Mesenchymal stem cell (in vitro differentiated cells and primary cell): ENCODE data around the gene PLD3.

ENCODE experiments used
- DNase-seq: peaks from one replicate; pipeline ENCODE4 v3.0.0-alpha.2; 2013
- H2AFZ ChIP-seq: one replicate; pipeline ENCODE4 v1.6.1; 2013; ENCODE audit warnings: low read depth, mild to moderate bottlenecking, control low read depth, inconsistent platforms, low read length, moderate library complexity
- H2AK5ac ChIP-seq: 2 replicates; pipeline ENCODE4 v1.6.1; 2013; ENCODE audit warnings: low read length, moderate library complexity, mild to moderate bottlenecking, inconsistent platforms; ENCODE audit not compliant: severe bottlenecking
- H2BK120ac ChIP-seq: one replicate; pipeline ENCODE4 v1.6.1; 2013; ENCODE audit warnings: low read depth, mild to moderate bottlenecking, inconsistent platforms, low read length, moderate library complexity
- H2BK12ac ChIP-seq, 2 experiments: one replicate each; pipeline ENCODE4 v1.6.1; 2013; ENCODE audit warnings: inconsistent platforms in 2 of 2, low read length in 2 of 2, mild to moderate bottlenecking in 2 of 2, moderate library complexity in 2 of 2, control low read depth in 1 of 2
- H2BK15ac ChIP-seq: one replicate; pipeline ENCODE4 v1.6.1; 2013; ENCODE audit warnings: mild to moderate bottlenecking, low read depth, inconsistent platforms; ENCODE audit not compliant: poor library complexity, severe bottlenecking
- H2BK5ac ChIP-seq: 2 replicates; pipeline ENCODE4 v1.6.1; 2013; ENCODE audit warnings: low read depth, mild to moderate bottlenecking, low read length, control low read depth, inconsistent platforms; ENCODE audit not compliant: poor library complexity, severe bottlenecking
- H3K14ac ChIP-seq, 2 experiments: one replicate each; pipeline ENCODE4 v1.6.1; 2013; ENCODE audit warnings: inconsistent platforms in 2 of 2, low read length in 2 of 2, control low read depth in 1 of 2, mild to moderate bottlenecking in 1 of 2, moderate library complexity in 1 of 2
- H3K18ac ChIP-seq, 2 experiments: one replicate each; pipeline ENCODE4 v1.6.1; 2013; ENCODE audit warnings: inconsistent platforms in 2 of 2, low read length in 2 of 2, control low read depth in 1 of 2, low read depth in 1 of 2, mild to moderate bottlenecking in 1 of 2
- H3K23ac ChIP-seq, 2 experiments: one replicate each; pipeline ENCODE4 v1.6.1; 2013; ENCODE audit warnings: inconsistent platforms in 2 of 2, low read length in 2 of 2, mild to moderate bottlenecking in 2 of 2, moderate library complexity in 2 of 2, control low read depth in 1 of 2
- H3K27ac ChIP-seq: 2 replicates; pipeline ENCODE4 v1.5.1; 2013; ENCODE audit warnings: mild to moderate bottlenecking, moderate library complexity, low read length, control low read depth, inconsistent platforms; ENCODE audit not compliant: poor library complexity, severe bottlenecking
- H3K27me3 ChIP-seq, 2 experiments: 2 replicates each; pipeline versions ENCODE4 v1.6.1 to v1.7.0; 2013; ENCODE audit warnings: low read length in 2 of 2, mild to moderate bottlenecking in 2 of 2, moderate library complexity in 2 of 2, control low read depth in 1 of 2, inconsistent platforms in 1 of 2; ENCODE audit not compliant: control insufficient read depth in 1 of 2, insufficient read depth in 1 of 2
- H3K36me3 ChIP-seq, 2 experiments: 2 replicates each; pipeline versions ENCODE4 v1.6.1 to v1.7.0; 2013; ENCODE audit warnings: low read length in 2 of 2, control low read depth in 1 of 2, inconsistent platforms in 1 of 2, low read depth in 1 of 2, mild to moderate bottlenecking in 1 of 2; ENCODE audit not compliant: insufficient read depth in 2 of 2, control insufficient read depth in 1 of 2
- H3K4ac ChIP-seq, 2 experiments: one replicate each; pipeline ENCODE4 v1.6.1; 2013; ENCODE audit warnings: inconsistent platforms in 2 of 2, low read length in 2 of 2, mild to moderate bottlenecking in 2 of 2, moderate library complexity in 2 of 2, control low read depth in 1 of 2, low read depth in 1 of 2
- H3K4me1 ChIP-seq: 2 replicates; pipeline ENCODE4 v1.6.1; 2013; ENCODE audit warnings: low read depth, low read length, control low read depth; ENCODE audit not compliant: control insufficient read depth, insufficient read depth
- H3K4me2 ChIP-seq: 2 replicates; pipeline ENCODE4 v1.6.1; 2013; ENCODE audit warnings: low read length, mild to moderate bottlenecking, inconsistent platforms; ENCODE audit not compliant: poor library complexity, severe bottlenecking
- H3K4me3 ChIP-seq, 2 experiments: 2 replicates each; pipeline versions ENCODE4 v1.5.1 to v1.7.0; 2013; ENCODE audit warnings: low read length in 2 of 2, mild to moderate bottlenecking in 2 of 2, control low read depth in 1 of 2, low read depth in 1 of 2; ENCODE audit not compliant: insufficient read depth in 1 of 2
- H3K79me1 ChIP-seq: replicated peaks from 2 replicates; pipeline ENCODE4 v1.6.1; 2013; ENCODE audit warnings: mild to moderate bottlenecking, control low read depth, low read length, inconsistent platforms; ENCODE audit not compliant: poor library complexity, severe bottlenecking
- H3K9ac ChIP-seq: 2 replicates; pipeline ENCODE4 v1.7.0; 2013; ENCODE audit warnings: mild to moderate bottlenecking, low read length, moderate library complexity
- H3K9me3 ChIP-seq: 2 replicates; pipeline ENCODE4 v1.7.0; 2013; ENCODE audit warnings: mild to moderate bottlenecking, low read length; ENCODE audit not compliant: control insufficient read depth
- H4K8ac ChIP-seq: one replicate; pipeline ENCODE4 v1.6.1; 2013; ENCODE audit warnings: inconsistent platforms, mild to moderate bottlenecking, low read length, moderate library complexity
- H4K91ac ChIP-seq: one replicate; pipeline ENCODE4 v1.6.1; 2013; ENCODE audit warnings: mild to moderate bottlenecking, low read length, inconsistent platforms
- WGBS: methylation state at CpG from one replicate; pipeline ENCODE4 v1.1.7; 2013; ENCODE audit warnings: mixed read lengths; 5-methylcytosine and 5-hydroxymethylcytosine counted together

Gene PLD3

DNA sequence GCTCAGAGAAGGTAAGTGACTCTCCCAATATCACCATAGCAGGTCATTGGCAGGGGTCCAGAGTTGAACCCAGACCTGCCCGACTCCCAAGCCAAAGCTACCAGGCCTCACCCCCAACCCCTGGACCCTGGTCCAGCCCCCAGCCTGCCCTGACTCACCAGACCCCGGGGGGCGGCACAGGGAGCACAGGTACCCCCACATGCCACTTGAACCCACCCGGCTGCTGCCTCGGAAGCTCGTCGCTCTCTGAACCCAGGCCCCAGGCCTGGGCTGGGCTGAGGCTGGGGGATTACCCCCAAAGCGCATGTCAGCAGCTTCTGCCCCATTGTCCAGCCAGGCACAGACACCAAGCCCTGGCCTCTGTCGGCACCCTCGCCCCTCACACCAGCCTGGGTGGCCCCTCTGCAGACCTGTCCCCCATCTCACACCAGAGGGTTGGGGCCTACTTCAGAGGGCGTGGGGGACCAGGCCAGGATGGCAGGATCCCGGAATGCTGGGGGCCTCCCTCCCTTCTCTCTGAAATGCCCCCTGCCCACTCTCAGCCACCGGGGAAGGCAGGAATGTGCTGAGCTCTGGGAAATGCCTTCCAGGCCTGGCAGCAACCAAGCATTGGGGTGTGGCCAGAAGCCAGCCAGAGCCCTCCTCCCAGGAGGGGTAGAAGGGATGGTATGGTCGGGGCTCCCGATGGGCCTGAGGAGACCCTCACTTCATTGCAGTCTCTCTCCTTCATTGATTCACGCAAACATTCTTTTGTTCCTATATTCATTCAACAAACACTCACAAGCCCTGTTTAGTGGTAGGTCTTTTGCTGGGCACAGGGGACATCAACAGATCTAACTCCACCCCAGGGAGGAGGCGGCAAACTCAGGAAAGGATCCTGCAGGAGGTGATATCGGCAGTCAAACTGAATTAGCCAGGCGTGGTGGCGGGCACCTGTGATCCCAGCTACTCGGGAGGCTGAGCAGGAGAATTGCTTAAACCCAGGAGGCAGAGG, 66.3 kb downstream of the PLD3 start:
- Histone ChIP-seq H3K9ac (peak overlapping the region; percentile 26), H4K8ac (peak overlapping the region; percentile 71), H3K27me3 (peaks cover 3 to 18% of the 10 kb centered on the region in 2 experiments), H3K4me3 (no peak overlapping the region), H3K4me2 (peak overlapping the region; percentile 7), H2BK5ac (no peak overlapping the region), H3K4me1 (peaks cover 27% of the 10 kb centered on the region), H2AK5ac (peak overlapping the region; percentile 57), H3K79me1 (no peaks in the 10 kb centered on the region), H3K9me3 (no peaks in the 10 kb centered on the region), H3K14ac (peak overlapping the region in 1 of 2 experiments; percentile 28), H3K4ac (peak overlapping the region; percentile 32 to 71), H2BK15ac (peak overlapping the region; percentile 90), H2BK12ac (peak overlapping the region; percentile 43 to 85), H3K36me3 (no peaks in the 10 kb centered on the region), H2AFZ (no peak overlapping the region), H3K18ac (peak overlapping the region; percentile 55 to 68), H2BK120ac (peak overlapping the region; percentile 13), H3K23ac (no peak overlapping the region), H4K91ac (peak overlapping the region; percentile 84), H3K27ac (no peak overlapping the region)
- DNase-seq, result no peak
- WGBS, result 95% methylated on average over 18 of the region's 21 CpGs

DNA sequence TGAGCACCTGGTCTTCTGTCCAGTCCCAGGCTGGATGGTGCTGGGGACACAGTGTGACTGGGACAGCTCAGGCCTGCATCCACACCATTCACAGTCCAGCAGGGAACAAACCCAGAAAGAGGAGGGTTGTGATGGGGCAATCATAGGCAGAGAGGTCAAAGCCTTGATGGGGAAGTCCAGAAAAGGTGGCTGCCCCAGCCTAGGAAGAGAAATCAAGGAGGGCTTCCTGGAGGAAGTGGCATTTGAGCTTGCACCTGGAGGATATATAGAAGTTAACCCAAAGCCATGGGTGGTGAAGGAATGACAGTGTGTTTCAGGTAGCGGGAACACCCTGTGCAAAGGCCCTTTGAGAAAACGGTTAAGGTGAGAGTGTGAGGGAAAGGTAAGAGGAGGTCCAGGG, 67.3 kb downstream of the PLD3 start:
- H2BK120ac ChIP-seq, result peak overlapping the region; percentile 42
- no peak overlapping the region for H3K9ac ChIP-seq
- 98% methylated on average over 2 of the region's 2 CpGs for WGBS
- H3K4me3 ChIP-seq, result no peak overlapping the region
- peaks cover 25% of the 10 kb centered on the region for H3K4me1 ChIP-seq
- no peak overlapping the region for H2AFZ ChIP-seq
- H2BK5ac ChIP-seq, result no peak overlapping the region
- H3K18ac ChIP-seq, result peak overlapping the region; percentile 28 to 52
- no peaks in the 10 kb centered on the region for H3K9me3 ChIP-seq
- H2AK5ac ChIP-seq, result peak overlapping the region; percentile 42
- H3K4ac ChIP-seq, result peak overlapping the region; percentile 32 to 83
- H3K27ac ChIP-seq, result no peak overlapping the region
- no peak overlapping the region for H3K23ac ChIP-seq
- peak overlapping the region; percentile 69 for H4K91ac ChIP-seq
- H3K79me1 ChIP-seq, result no peaks in the 10 kb centered on the region
- H3K4me2 ChIP-seq, result no peak overlapping the region
- peak overlapping the region; percentile 70 for H2BK15ac ChIP-seq
- H3K14ac ChIP-seq, result no peak overlapping the region
- peak overlapping the region; percentile 62 for H4K8ac ChIP-seq
- no peak for DNase-seq
- H3K27me3 ChIP-seq, result peaks cover 3 to 18% of the 10 kb centered on the region in 2 experiments
- no peaks in the 10 kb centered on the region for H3K36me3 ChIP-seq
- peak overlapping the region; percentile 81 to 98 for H2BK12ac ChIP-seq

DNA sequence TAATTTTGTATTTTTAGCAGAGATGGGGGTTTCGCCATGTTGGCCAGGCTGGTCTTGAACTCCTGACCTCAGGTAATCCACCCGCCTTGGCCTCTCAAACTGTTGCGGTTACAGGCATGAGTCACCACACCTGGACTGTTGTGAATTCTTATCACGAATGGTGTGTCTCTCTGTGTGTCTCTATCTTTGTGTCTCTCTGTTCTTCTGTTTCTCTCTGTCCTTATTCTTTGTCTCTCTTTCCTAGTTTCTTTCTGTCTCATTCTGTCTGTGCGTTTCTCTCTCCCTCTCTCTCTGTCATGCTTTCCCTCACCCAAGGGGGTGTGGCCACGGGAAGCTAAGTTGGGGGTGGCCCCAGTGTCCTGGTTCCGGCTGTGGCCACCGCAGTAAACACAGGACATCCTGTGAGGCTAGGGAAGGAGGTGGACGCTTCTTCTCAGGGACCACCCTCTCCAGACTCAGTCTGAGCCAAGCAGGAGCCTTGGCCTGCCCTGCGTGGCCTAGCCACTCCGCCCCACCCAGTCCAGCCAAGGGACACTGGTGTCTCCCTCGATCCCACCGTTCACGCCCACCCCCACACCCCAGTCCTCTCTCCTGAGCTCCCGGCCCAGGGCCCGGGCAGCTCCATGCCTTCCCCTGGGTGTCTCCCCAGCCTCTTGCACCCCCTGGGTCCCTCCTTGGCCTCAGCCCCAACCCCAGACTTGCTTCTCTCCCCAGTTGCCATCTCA, 68.6 kb downstream of the PLD3 start:
- peak; percentile 90 for DNase-seq
- Histone ChIP-seq H2BK12ac (peak overlapping the region; percentile 91 to 95), H3K18ac (peak overlapping the region; percentile 93 to 99), H3K27ac (no peak overlapping the region), H2BK15ac (peak overlapping the region; percentile 100), H2BK120ac (peak overlapping the region; percentile 99), H2AK5ac (peak overlapping the region; percentile 86), H3K9me3 (no peaks in the 10 kb centered on the region), H3K79me1 (no peaks in the 10 kb centered on the region), H3K4me3 (no peak overlapping the region), H3K9ac (peak overlapping the region; percentile 3), H3K4me2 (no peak overlapping the region), H3K4me1 (peaks cover 19% of the 10 kb centered on the region), H3K27me3 (peaks cover 3 to 14% of the 10 kb centered on the region in 2 experiments), H3K36me3 (peaks cover 0 to 1% of the 10 kb centered on the region in 2 experiments), H2AFZ (peak overlapping the region; percentile 24), H4K91ac (peak overlapping the region; percentile 100), H4K8ac (peak overlapping the region; percentile 100), H3K23ac (no peak overlapping the region), H3K14ac (peak overlapping the region in 1 of 2 experiments; percentile 63), H2BK5ac (peak overlapping the region; percentile 33), H3K4ac (peak overlapping the region; percentile 68 to 99)
- 17% methylated on average over 16 of the region's 16 CpGs for WGBS

DNA sequence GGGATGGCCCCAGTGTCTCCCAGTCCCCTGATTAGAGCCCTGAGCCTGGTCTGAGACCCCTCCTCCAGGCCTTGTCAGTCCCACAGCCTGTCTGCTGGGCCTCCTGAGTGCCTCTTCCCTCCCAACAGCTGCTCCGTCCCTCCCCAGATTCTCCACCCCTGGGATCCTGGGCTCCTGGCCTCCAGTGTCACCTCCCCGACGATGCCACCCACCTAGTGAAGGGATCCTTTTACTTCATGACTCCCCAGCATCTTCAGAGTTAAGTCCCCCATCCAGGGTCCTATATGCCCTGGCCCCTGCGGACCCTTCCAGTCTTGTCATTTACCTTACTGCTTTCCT, 69.1 kb downstream of the PLD3 start:
- H3K18ac ChIP-seq, result peak overlapping the region; percentile 93 to 99
- H2BK15ac ChIP-seq, result peak overlapping the region; percentile 100
- H3K4me3 ChIP-seq, result no peak overlapping the region
- no peak overlapping the region for H3K9ac ChIP-seq
- no peak overlapping the region for H2BK5ac ChIP-seq
- peaks cover 3 to 9% of the 10 kb centered on the region in 2 experiments for H3K27me3 ChIP-seq
- H4K8ac ChIP-seq, result peak overlapping the region; percentile 100
- DNase-seq, result no peak
- H2BK12ac ChIP-seq, result peak overlapping the region; percentile 91 to 95
- H3K79me1 ChIP-seq, result no peaks in the 10 kb centered on the region
- peak overlapping the region; percentile 99 for H2BK120ac ChIP-seq
- no peaks in the 10 kb centered on the region for H3K9me3 ChIP-seq
- H4K91ac ChIP-seq, result peak overlapping the region; percentile 100
- H3K36me3 ChIP-seq, result peaks cover 3 to 7% of the 10 kb centered on the region in 2 experiments
- no peak overlapping the region for H3K27ac ChIP-seq
- peaks cover 17% of the 10 kb centered on the region for H3K4me1 ChIP-seq
- H3K4me2 ChIP-seq, result no peak overlapping the region
- no peak overlapping the region for H3K23ac ChIP-seq
- WGBS, result 70% methylated on average over 4 of the region's 4 CpGs
- peak overlapping the region; percentile 86 for H2AK5ac ChIP-seq
- H2AFZ ChIP-seq, result no peak overlapping the region
- peak overlapping the region; percentile 68 to 99 for H3K4ac ChIP-seq
- H3K14ac ChIP-seq, result no peak overlapping the region
